ENCODE data around the gene MYRF. TPM values are rescaled to one million over a fixed set of nuclear protein-coding genes. Genes with fewer than 3 reads are reported as not detected.

MYRF gene
- total RNA-seq, 2 experiments from 2014 or later: 0.31 to 0.49 TPM

DNA sequence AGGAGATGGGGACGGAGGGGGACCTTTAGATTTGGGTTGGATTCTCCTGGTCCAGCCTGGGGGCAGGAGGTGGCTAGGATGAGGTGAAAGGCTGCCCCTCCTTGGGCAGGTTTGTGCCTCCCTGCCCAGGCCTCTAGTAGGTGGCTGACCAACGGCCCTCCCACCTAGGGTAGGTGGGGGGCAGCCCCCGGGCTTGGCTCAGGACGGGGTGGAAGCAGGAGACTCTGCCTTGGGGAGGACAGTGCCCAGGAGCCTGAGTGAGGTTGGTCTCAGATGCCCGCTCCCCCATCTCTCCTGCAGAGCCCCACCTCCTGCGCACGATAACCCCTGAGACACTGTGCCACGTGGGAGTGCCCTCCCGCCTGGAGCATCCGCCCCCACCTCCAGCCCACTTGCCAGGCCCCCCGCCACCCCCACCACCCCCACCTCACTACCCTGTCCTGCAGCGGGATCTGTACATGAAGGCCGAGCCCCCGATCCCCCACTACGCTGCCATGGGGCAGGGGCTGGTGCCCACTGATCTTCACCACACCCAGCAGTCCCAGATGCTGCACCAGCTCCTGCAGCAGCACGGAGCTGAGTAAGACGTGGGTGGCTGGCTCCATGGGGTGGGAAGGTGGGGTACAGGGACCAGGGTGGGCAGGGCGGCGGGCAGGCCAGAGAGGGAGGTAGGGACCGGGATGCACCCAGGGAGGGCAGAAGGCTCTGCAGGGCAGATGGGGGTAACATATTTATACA lies 17.7 kb downstream of the MYRF start:
- TF ChIP-seq, protein P1, sequence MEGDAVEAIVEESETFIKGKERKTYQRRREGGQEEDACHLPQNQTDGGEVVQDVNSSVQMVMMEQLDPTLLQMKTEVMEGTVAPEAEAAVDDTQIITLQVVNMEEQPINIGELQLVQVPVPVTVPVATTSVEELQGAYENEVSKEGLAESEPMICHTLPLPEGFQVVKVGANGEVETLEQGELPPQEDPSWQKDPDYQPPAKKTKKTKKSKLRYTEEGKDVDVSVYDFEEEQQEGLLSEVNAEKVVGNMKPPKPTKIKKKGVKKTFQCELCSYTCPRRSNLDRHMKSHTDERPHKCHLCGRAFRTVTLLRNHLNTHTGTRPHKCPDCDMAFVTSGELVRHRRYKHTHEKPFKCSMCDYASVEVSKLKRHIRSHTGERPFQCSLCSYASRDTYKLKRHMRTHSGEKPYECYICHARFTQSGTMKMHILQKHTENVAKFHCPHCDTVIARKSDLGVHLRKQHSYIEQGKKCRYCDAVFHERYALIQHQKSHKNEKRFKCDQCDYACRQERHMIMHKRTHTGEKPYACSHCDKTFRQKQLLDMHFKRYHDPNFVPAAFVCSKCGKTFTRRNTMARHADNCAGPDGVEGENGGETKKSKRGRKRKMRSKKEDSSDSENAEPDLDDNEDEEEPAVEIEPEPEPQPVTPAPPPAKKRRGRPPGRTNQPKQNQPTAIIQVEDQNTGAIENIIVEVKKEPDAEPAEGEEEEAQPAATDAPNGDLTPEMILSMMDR (IDR thresholded peaks at IDR 0.05): no peak
- intact Hi-C loops (cut with DNase I, micrococcal nuclease): no loop called here
- CTCF ChIA-PET: no interaction called here
- Histone ChIP-seq H3K4me3 (ENCODE audit: low read length) (no peak overlapping the region), H3K27me3 (ENCODE audit: control insufficient read depth in 1 of 2, insufficient read depth in 2 of 2, low read length in 2 of 2) (no peaks in the 10 kb centered on the region), H3K36me3 (ENCODE audit: insufficient read depth, low read length) (no peaks in the 10 kb centered on the region), H3K27ac (ENCODE audit: low read depth in 1 of 2, low read length in 2 of 2) (no peak overlapping the region), H3K4me1 (ENCODE audit: insufficient read depth, low read length) (peaks cover 16% of the 10 kb centered on the region), H3K9me3 (ENCODE audit: control insufficient read depth in 1 of 2, insufficient read depth in 1 of 2, low read length in 2 of 2) (no peaks in the 10 kb centered on the region)
- POLR2A ChIA-PET: no interaction called here
- Mint-ChIP-seq H3K27me3 (no peaks in the 10 kb centered on the region), H3K9me3 (no peaks in the 10 kb centered on the region), H3K27ac (no peak overlapping the region), H3K4me3 (no peak overlapping the region), H3K4me1 (ENCODE audit: low read depth) (no peaks in the 10 kb centered on the region), H3K36me3 (ENCODE audit: low read depth) (no peaks in the 10 kb centered on the region)
- no peak for ATAC-seq (ENCODE audit: poor library complexity)
- no peak for DNase-seq

DNA sequence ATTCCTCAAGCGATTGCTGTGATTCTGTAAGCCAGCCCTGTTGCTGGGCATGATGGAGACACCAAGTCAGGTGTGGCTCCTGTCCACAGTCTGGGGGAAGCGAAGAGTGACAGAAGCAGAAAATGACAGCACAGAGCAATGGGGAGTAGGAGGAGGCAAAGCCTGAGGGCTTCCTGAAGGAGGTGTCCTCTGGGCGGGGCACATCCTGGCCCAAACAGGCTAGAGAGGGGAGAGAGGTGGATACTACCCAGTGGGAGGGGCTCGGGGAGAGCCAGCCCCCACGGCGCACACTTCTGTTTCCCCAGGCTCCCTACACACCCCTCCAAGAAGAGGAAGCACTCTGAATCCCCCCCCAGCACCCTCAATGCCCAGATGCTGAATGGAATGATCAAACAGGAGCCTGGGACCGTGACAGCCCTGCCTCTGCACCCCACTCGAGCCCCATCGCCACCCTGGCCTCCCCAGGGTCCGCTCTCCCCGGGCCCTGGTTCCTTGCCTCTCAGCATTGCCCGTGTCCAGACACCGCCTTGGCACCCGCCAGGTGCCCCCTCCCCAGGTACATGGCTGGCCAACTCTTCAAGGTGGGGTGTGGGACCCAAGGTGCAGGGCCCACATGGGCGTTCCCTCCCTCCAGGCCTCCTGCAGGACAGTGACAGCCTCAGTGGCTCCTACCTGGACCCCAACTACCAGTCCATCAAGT lies 18.9 kb downstream of the MYRF start:
- DNase-seq: no peak
- no peak for ATAC-seq (ENCODE audit: poor library complexity)
- intact Hi-C loops (cut with DNase I, micrococcal nuclease): no loop called here
- H3K9me3 ChIP-seq (ENCODE audit: control insufficient read depth in 1 of 2, insufficient read depth in 1 of 2, low read length in 2 of 2): no peaks in the 10 kb centered on the region
- H3K4me3 ChIP-seq (ENCODE audit: low read length): no peak overlapping the region
- no peaks in the 10 kb centered on the region for H3K27me3 Mint-ChIP-seq
- ChIA-PET POLR2A (no interaction called here), CTCF (no interaction called here)
- no peak overlapping the region for H3K4me3 Mint-ChIP-seq
- no peaks in the 10 kb centered on the region for H3K36me3 ChIP-seq (ENCODE audit: insufficient read depth, low read length)
- peaks cover 7% of the 10 kb centered on the region for H3K4me1 Mint-ChIP-seq (ENCODE audit: low read depth)
- no peaks in the 10 kb centered on the region for H3K36me3 Mint-ChIP-seq (ENCODE audit: low read depth)
- H3K9me3 Mint-ChIP-seq: no peaks in the 10 kb centered on the region
- H3K27ac ChIP-seq (ENCODE audit: low read depth in 1 of 2, low read length in 2 of 2): no peak overlapping the region
- H3K4me1 ChIP-seq (ENCODE audit: insufficient read depth, low read length): peaks cover 22% of the 10 kb centered on the region
- TF ChIP-seq, protein P1 (IDR thresholded peaks at IDR 0.05): no peak
- H3K27ac Mint-ChIP-seq: no peak overlapping the region
- no peaks in the 10 kb centered on the region for H3K27me3 ChIP-seq (ENCODE audit: control insufficient read depth in 1 of 2, insufficient read depth in 2 of 2, low read length in 2 of 2)

DNA sequence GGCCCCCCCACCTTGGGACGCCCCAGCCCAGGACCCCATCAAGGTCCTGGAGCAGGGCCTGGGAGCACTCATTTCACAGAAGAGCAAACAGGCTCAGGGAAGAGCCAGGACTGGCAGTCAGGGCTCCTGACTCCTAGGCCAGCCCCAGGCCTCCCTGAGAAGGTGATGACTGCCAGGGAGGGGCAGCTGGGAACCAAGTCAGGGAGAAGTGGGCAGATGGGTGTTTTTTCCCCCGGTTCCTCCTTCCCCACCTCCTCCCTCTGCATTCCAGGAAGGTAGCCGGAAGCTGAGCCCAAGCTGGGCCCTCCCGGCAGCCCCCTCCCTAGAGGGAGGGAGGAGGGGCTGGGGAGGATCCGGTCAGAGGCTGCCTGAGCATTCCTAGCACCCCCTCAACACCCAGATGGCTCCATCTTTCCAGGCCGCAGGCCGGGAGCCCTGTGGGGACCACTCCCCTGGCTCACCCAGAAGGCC lies 19.6 kb downstream of the MYRF start:
- Mint-ChIP-seq H3K4me3 (no peak overlapping the region), H3K9me3 (no peaks in the 10 kb centered on the region), H3K27me3 (no peaks in the 10 kb centered on the region), H3K4me1 (ENCODE audit: low read depth) (peaks cover 14% of the 10 kb centered on the region), H3K27ac (no peak overlapping the region), H3K36me3 (ENCODE audit: low read depth) (no peaks in the 10 kb centered on the region)
- no peak overlapping the region for H3K4me3 ChIP-seq (ENCODE audit: low read length)
- POLR2A ChIA-PET: no interaction called here
- TF ChIP-seq, protein P1 (IDR thresholded peaks at IDR 0.05): no peak
- H3K27ac ChIP-seq (ENCODE audit: low read depth in 1 of 2, low read length in 2 of 2): no peak overlapping the region
- H3K27me3 ChIP-seq (ENCODE audit: control insufficient read depth in 1 of 2, insufficient read depth in 2 of 2, low read length in 2 of 2): no peaks in the 10 kb centered on the region
- H3K4me1 ChIP-seq (ENCODE audit: insufficient read depth, low read length): peaks cover 29% of the 10 kb centered on the region
- intact Hi-C loops (cut with DNase I, micrococcal nuclease): no loop called here
- DNase-seq (no peak), ATAC-seq (ENCODE audit: poor library complexity) (no peak)
- CTCF ChIA-PET: no interaction called here
- H3K36me3 ChIP-seq (ENCODE audit: insufficient read depth, low read length): no peaks in the 10 kb centered on the region
- H3K9me3 ChIP-seq (ENCODE audit: control insufficient read depth in 1 of 2, insufficient read depth in 1 of 2, low read length in 2 of 2): no peaks in the 10 kb centered on the region

All from CD4-positive, alpha-beta T cell (primary cell).